H1 (cell line): ENCODE measurements around the gene SRRM2. TPM values are rescaled to one million over a fixed set of nuclear protein-coding genes. Genes with fewer than 3 reads are reported as not detected.

Experiments
- CTCF ChIA-PET: fragments of 300-600 bp; sonication (Branson Sonifier 250); formaldehyde crosslinking; loops from one replicate; lab custom pipeline; 2021; ENCODE audit not compliant: partially characterized antibody; lab: Charles Lee
- POLR2A ChIA-PET: fragments of 300-600 bp; sonication (Branson Sonifier 250); formaldehyde crosslinking; loops from one replicate; lab custom pipeline; 2021; ENCODE audit warnings: inconsistent platforms; ENCODE audit not compliant: partially characterized antibody; lab: Charles Lee
- DNase-seq, 2 experiments: peaks; one replicate each; pipeline versions ENCODE4 v3.0.0 to v3.0.0-alpha.2; 2010 to 2022; ENCODE audit warnings: low spot score in 2 of 2, low read depth in 1 of 2, mixed read lengths in 1 of 2
- FAIRE-seq: peaks from 2 replicates; lab custom pipeline; 2011; peaks lifted over from hg19 to GRCh38; lab: Jason Lieb, UNC
- H2AFZ ChIP-seq: 2 replicates; pipeline ENCODE4 v1.8.1; 2012; ENCODE audit warnings: low read length, inconsistent platforms
- H2AK5ac ChIP-seq: 2 replicates; pipeline ENCODE4 v1.6.1; 2013; ENCODE audit warnings: low read depth, low read length
- H2BK120ac ChIP-seq: replicated peaks from 2 replicates; pipeline ENCODE3; 2013; ENCODE audit warnings: low read depth, low read length, inconsistent platforms
- H2BK12ac ChIP-seq: 2 replicates; pipeline ENCODE4 v1.6.1; 2013; ENCODE audit warnings: low read depth, low read length
- H2BK15ac ChIP-seq: 2 replicates; pipeline ENCODE4 v1.6.1; 2013; ENCODE audit warnings: low read length
- H2BK20ac ChIP-seq: 2 replicates; pipeline ENCODE4 v1.6.1; 2013; ENCODE audit warnings: low read length
- H2BK5ac ChIP-seq: 2 replicates; pipeline ENCODE4 v1.6.1; 2013; ENCODE audit warnings: low read depth, low read length
- H3K14ac ChIP-seq: 2 replicates; pipeline ENCODE4 v1.6.1; 2013; ENCODE audit warnings: inconsistent platforms; ENCODE audit not compliant: insufficient read length
- H3K18ac ChIP-seq: 2 replicates; pipeline ENCODE4 v1.6.1; 2013; ENCODE audit warnings: low read length; ENCODE audit errors: extremely low read depth
- H3K23ac ChIP-seq: 2 replicates; pipeline ENCODE4 v1.6.1; 2013; ENCODE audit warnings: inconsistent platforms; ENCODE audit not compliant: insufficient read length
- H3K23me2 ChIP-seq: 2 replicates; pipeline ENCODE4 v1.6.1; 2013; ENCODE audit warnings: low read depth, low read length
- H3K27ac ChIP-seq: 2 replicates; pipeline ENCODE4 v1.6.1; 2011; ENCODE audit warnings: low read depth, low read length, inconsistent platforms
- H3K27me3 ChIP-seq, 4 experiments: replicated peaks in 1 of 4; 1 replicate in 1 of 4; 2 replicates in 3 of 4; pipeline versions ENCODE4 v1.6.1 to v1.8.1; 2011 to 2013; ENCODE audit warnings: low read length in 3 of 4, mild to moderate bottlenecking in 3 of 4, inconsistent platforms in 2 of 4, mixed read lengths in 2 of 4, moderate library complexity in 1 of 4; ENCODE audit not compliant: control insufficient read depth in 3 of 4, insufficient read depth in 3 of 4; ENCODE audit errors: extremely low read depth in 1 of 4
- H3K36me3 ChIP-seq, 4 experiments: 2 replicates each; pipeline versions ENCODE4 v1.6.1 to v1.8.1; 2011 to 2013; ENCODE audit warnings: mild to moderate bottlenecking in 4 of 4, low read length in 3 of 4, moderate library complexity in 2 of 4, control low read depth in 1 of 4, inconsistent platforms in 1 of 4; ENCODE audit not compliant: insufficient read depth in 4 of 4, control insufficient read depth in 2 of 4
- H3K4ac ChIP-seq: replicated peaks from 2 replicates; pipeline ENCODE3; 2013; ENCODE audit warnings: low read length, low read depth, mixed read lengths, inconsistent platforms; ENCODE audit not compliant: insufficient read length
- H3K4me1 ChIP-seq, 4 experiments: replicated peaks in 1 of 4; 1 replicate in 1 of 4; 2 replicates in 3 of 4; pipeline versions ENCODE4 v1.6.1 to v1.8.1; 2011 to 2013; ENCODE audit warnings: low read length in 3 of 4, inconsistent platforms in 2 of 4, mixed read lengths in 1 of 4; ENCODE audit not compliant: insufficient read depth in 4 of 4, control insufficient read depth in 3 of 4
- H3K4me2 ChIP-seq, 2 experiments: 2 replicates each; pipeline versions ENCODE4 v1.6.1 to v1.8.1; 2011 to 2013; ENCODE audit warnings: low read depth in 2 of 2, low read length in 2 of 2, control low read depth in 1 of 2, inconsistent platforms in 1 of 2, mild to moderate bottlenecking in 1 of 2; ENCODE audit not compliant: insufficient read depth in 1 of 2
- H3K4me3 ChIP-seq, 4 experiments: fragments of 200-600, 300-600 bp in 1 of 4; sonication (generic), shearing (Covaris generic), sonication (Bioruptor Twin) in 1 of 4; 2 replicates each; pipeline versions ENCODE4 v1.5.1 to v1.8.1; 2011 to 2016; ENCODE audit warnings: low read length in 4 of 4, low read depth in 3 of 4, control low read depth in 2 of 4, inconsistent platforms in 2 of 4, mild to moderate bottlenecking in 2 of 4, mixed read lengths in 1 of 4, moderate library complexity in 1 of 4; ENCODE audit not compliant: insufficient read depth in 2 of 4; ENCODE audit errors: extremely low read depth in 1 of 4
- H3K56ac ChIP-seq: replicated peaks from 2 replicates; pipeline ENCODE3; 2013; ENCODE audit warnings: low read depth, mild to moderate bottlenecking, mixed read lengths, low read length, inconsistent platforms; ENCODE audit not compliant: insufficient read length
- H3K79me1 ChIP-seq: 2 replicates; pipeline ENCODE4 v1.6.1; 2013; ENCODE audit warnings: low read depth, low read length, control low read depth
- H3K79me2 ChIP-seq, 2 experiments: 2 replicates each; pipeline versions ENCODE4 v1.6.1 to v1.8.1; 2012 to 2013; ENCODE audit warnings: low read length in 2 of 2, mild to moderate bottlenecking in 2 of 2, inconsistent platforms in 1 of 2; ENCODE audit not compliant: insufficient read depth in 2 of 2, control insufficient read depth in 1 of 2
- H3K9ac ChIP-seq, 4 experiments: replicated peaks in 1 of 4; 1 replicate in 1 of 4; 2 replicates in 3 of 4; pipeline versions ENCODE4 v1.6.1 to v1.8.1; 2011 to 2013; ENCODE audit warnings: low read depth in 3 of 4, low read length in 3 of 4, control low read depth in 2 of 4, mild to moderate bottlenecking in 2 of 4, moderate library complexity in 2 of 4, inconsistent platforms in 1 of 4; ENCODE audit errors: extremely low read depth in 1 of 4
- H3K9me3 ChIP-seq, 2 experiments: 2 replicates each; pipeline versions ENCODE4 v1.6.1 to v1.8.1; 2012 to 2013; ENCODE audit warnings: mild to moderate bottlenecking in 2 of 2, moderate library complexity in 2 of 2, control low read depth in 1 of 2, inconsistent platforms in 1 of 2, low read depth in 1 of 2, low read length in 1 of 2, mixed read lengths in 1 of 2; ENCODE audit not compliant: insufficient read depth in 2 of 2
- H4K20me1 ChIP-seq, 2 experiments: replicated peaks in 1 of 2; 2 replicates each; pipeline versions ENCODE3 to v1.8.1; 2011 to 2013; ENCODE audit warnings: inconsistent platforms in 2 of 2, low read length in 2 of 2, mild to moderate bottlenecking in 1 of 2; ENCODE audit not compliant: insufficient read depth in 2 of 2, control insufficient read depth in 1 of 2
- H4K5ac ChIP-seq: 2 replicates; pipeline ENCODE4 v1.6.1; 2013; ENCODE audit warnings: low read length, low read depth, mixed read lengths, inconsistent platforms; ENCODE audit not compliant: insufficient read length
- H4K8ac ChIP-seq: 2 replicates; pipeline ENCODE4 v1.8.0; 2013; ENCODE audit warnings: mild to moderate bottlenecking, moderate library complexity, low read length, inconsistent platforms; ENCODE audit not compliant: insufficient read depth; ENCODE audit errors: extremely low read depth
- H4K91ac ChIP-seq: replicated peaks from 2 replicates; pipeline ENCODE3; 2013; ENCODE audit warnings: low read length, mixed read lengths, inconsistent platforms; ENCODE audit not compliant: insufficient read length
- CTCF ChIP-seq, 3 experiments: IDR thresholded peaks; 1 replicate in 2 of 3; 2 replicates in 1 of 3; pipeline versions ENCODE4 v1.5.1 to v1.6.1; 2011; ENCODE audit warnings: low read length in 3 of 3, mild to moderate bottlenecking in 3 of 3, inconsistent platforms in 2 of 3, low read depth in 1 of 3, moderate library complexity in 1 of 3; ENCODE audit not compliant: insufficient read depth in 1 of 3; ENCODE audit errors: control extremely low read depth in 1 of 3
- EGR1 ChIP-seq: IDR thresholded peaks from 2 replicates; pipeline ENCODE4 v1.6.1; 2011; ENCODE audit warnings: low read depth, low read length, borderline replicate concordance
- HDAC6 ChIP-seq: IDR thresholded peaks from one replicate; pipeline ENCODE4 v1.7.1; 2012; ENCODE audit warnings: low read depth, mild to moderate bottlenecking, inconsistent platforms, low read length, moderate library complexity
- MAFK ChIP-seq: IDR thresholded peaks from 2 replicates; pipeline ENCODE4 v1.6.1; 2012; ENCODE audit warnings: low read depth, mild to moderate bottlenecking, improper control_type of control experiment, low read length
- POLR2AphosphoS5 ChIP-seq: IDR thresholded peaks from 2 replicates; pipeline ENCODE4 v1.6.1; 2011; ENCODE audit warnings: low read depth, low read length
- SIN3A ChIP-seq, 2 experiments: IDR thresholded peaks in 1 of 2; conservative IDR thresholded peaks in 1 of 2; 2 replicates each; pipeline ENCODE4 v1.6.1; 2011 to 2012; ENCODE audit warnings: low read length in 2 of 2, improper control_type of control experiment in 1 of 2, low read depth in 1 of 2, mild to moderate bottlenecking in 1 of 2
- YY1 ChIP-seq: IDR thresholded peaks from 2 replicates; pipeline ENCODE4 v1.6.1; 2011; ENCODE audit warnings: low read depth, mild to moderate bottlenecking, low read length
- ZNF274 ChIP-seq: IDR thresholded peaks from 2 replicates; pipeline ENCODE4 v1.7.0; 2012; ENCODE audit warnings: low read length, borderline replicate concordance; ENCODE audit errors: extremely low read depth
- WGBS, 2 experiments: shearing (Covaris generic) in 1 of 2; methylation state at CpG; one replicate each; pipeline versions ENCODE4 v1.1.6 to v1.1.7; 2013 to 2015; ENCODE audit warnings: low lambda C conversion rate in 2 of 2, mixed read lengths in 2 of 2, inconsistent platforms in 1 of 2, low coverage in 1 of 2, missing lambda C conversion rate in 1 of 2; ENCODE audit not compliant: insufficient replicate concordance in 2 of 2, insufficient coverage in 1 of 2, insufficient read length in 1 of 2; ENCODE audit errors: extremely low coverage in 1 of 2, missing lambda C conversion rate in 1 of 2; 5-methylcytosine and 5-hydroxymethylcytosine counted together
- polyA plus RNA-seq, 7 experiments: library from polyadenylated mRNA; depleted of rRNA in 3 of 7; stranded (reverse) in 5 of 7; unstranded in 2 of 7; fragments of >200 nt in 5 of 7; fragments of 200-250 nt in 2 of 7; gene quantifications; 1 replicate in 5 of 7; 2 replicates in 1 of 7; 4 replicates in 1 of 7; pipeline versions ENCODE4 v1.2.1 to v1.2.3, GENCODE V29; 2011 to 2013; ENCODE audit warnings: missing spikeins in 2 of 7, mixed read lengths in 2 of 7
- total RNA-seq: library from RNA; stranded (reverse); fragmentation: NEBNext Ultra II Directional; extraction: Animal tissue kit (Norgen Biotek cat#: 25700); gene quantifications from 2 replicates; pipeline ENCODE4 v1.2.1, GENCODE V29; 2021

SRRM2 gene
- total and polyA plus RNA-seq, 2 of the 8 experiments (the other 6 are each of a cell fraction or from before 2014, with no cell fraction given), result 300 to 579 TPM

GRCh38 chr16:2774161-2774891, 21.9 kb downstream of the SRRM2 start:
- H2BK5ac ChIP-seq, result no peak overlapping the region
- FAIRE-seq, result no peak
- H3K14ac ChIP-seq, result no peak overlapping the region
- no peaks in the 10 kb centered on the region for H3K27me3 ChIP-seq
- H4K20me1 ChIP-seq, result peaks cover 19 to 29% of the 10 kb centered on the region in 2 experiments
- peaks cover 10% of the 10 kb centered on the region; the same call in 1 of the 2 replicates for H3K79me1 ChIP-seq
- peaks cover 10% of the 10 kb centered on the region; the same call in 1 of the 2 replicates for H3K23me2 ChIP-seq
- no peak overlapping the region for H3K18ac ChIP-seq
- no peak overlapping the region for H4K5ac ChIP-seq
- ChIA-PET POLR2A (interaction anchor here (1.2 to 9.5 kb wide), 7 partner anchors 9 to 43 kb away, joined by 3 to 180 read pairs (median 28); partner anchors contain the start of genes PRSS21 and SRRM2), CTCF (interaction anchor here (0.9 to 1.9 kb wide), 7 partner anchors 18 to 202 kb away, joined by 3 to 5 read pairs (median 3); no protein-coding TSS in a partner anchor)
- no peak overlapping the region for H3K9ac ChIP-seq
- no peak overlapping the region for H2AFZ ChIP-seq
- H2BK20ac ChIP-seq, result no peak overlapping the region
- no peak overlapping the region for H3K4ac ChIP-seq
- H3K23ac ChIP-seq, result no peak overlapping the region
- peaks cover 27 to 56% (median 36%) of the 10 kb centered on the region in 4 experiments; a peak in 7 of 8 replicates for H3K36me3 ChIP-seq
- no peak overlapping the region for H3K27ac ChIP-seq
- H3K4me3 ChIP-seq, result no peak overlapping the region
- no peak overlapping the region for H4K8ac ChIP-seq
- H4K91ac ChIP-seq, result no peak overlapping the region
- no peak overlapping the region for H3K4me2 ChIP-seq
- DNase-seq, result no peak
- H3K9me3 ChIP-seq, result no peaks in the 10 kb centered on the region
- no peak overlapping the region for H2BK120ac ChIP-seq
- no peak overlapping the region for H2BK15ac ChIP-seq
- 79% methylated on average over 7 of the region's 7 CpGs; no CpG with 5 or more reads in 1 of the 2 experiments for WGBS, 2 experiments
- H3K56ac ChIP-seq, result no peak overlapping the region
- no peak overlapping the region for H2AK5ac ChIP-seq
- no peak for TF ChIP-seq SIN3A (conservative IDR thresholded peaks at IDR 0.05 in 1 of 2, IDR thresholded peaks at IDR 0.05 in 1 of 2; ENCODE audit: low read depth in 1 of 2, low read length in 2 of 2)
- TF ChIP-seq HDAC6, result no peak
- no peak for TF ChIP-seq YY1
- no peak for TF ChIP-seq POLR2AphosphoS5
- no peak for TF ChIP-seq ZNF274
- no peak for TF ChIP-seq EGR1
- TF ChIP-seq CTCF (IDR thresholded peaks at IDR 0.05; ENCODE audit: control extremely low read depth in 1 of 3, insufficient read depth in 1 of 3, low read depth in 1 of 3, low read length in 3 of 3), result no peak
- no peak for TF ChIP-seq MAFK
- H3K79me2 ChIP-seq, result peaks cover 12 to 34% of the 10 kb centered on the region in 2 experiments
- H3K4me1 ChIP-seq, result peaks cover 0 to 4% (median 3%) of the 10 kb centered on the region in 4 experiments; a peak in 6 of 7 replicates
- H2BK12ac ChIP-seq, result no peak overlapping the region
